NT2/D1 (cell line): Measurements from ENCODE around the gene RPH3AL.
"Not testable (repeated sequence)": the region's sequence is repeated elsewhere in the genome, so short reads cannot be mapped to it uniquely, and the experiment has no call there.

ENCODE experiments used
- DNase-seq: peaks from one replicate; pipeline ENCODE4 v3.0.0-alpha.2; 2011; ENCODE audit warnings: low read depth, low spot score
- H3K27me3 ChIP-seq: 2 replicates; pipeline ENCODE4 v1.6.0; 2011; ENCODE audit warnings: mild to moderate bottlenecking; ENCODE audit not compliant: insufficient read length, insufficient read depth
- H3K36me3 ChIP-seq: 2 replicates; pipeline ENCODE4 v1.6.1; 2011; ENCODE audit warnings: mild to moderate bottlenecking, low read length, mixed read lengths; ENCODE audit not compliant: insufficient read depth, insufficient read length
- H3K4me1 ChIP-seq: 2 replicates; pipeline ENCODE4 v1.5.1; 2011; ENCODE audit not compliant: insufficient read depth, insufficient read length
- H3K4me3 ChIP-seq: 2 replicates; pipeline ENCODE4 v1.5.1; 2011; ENCODE audit warnings: low read depth; ENCODE audit not compliant: insufficient read length
- H3K9ac ChIP-seq: 2 replicates; pipeline ENCODE4 v1.6.0; 2011; ENCODE audit warnings: low read depth; ENCODE audit not compliant: insufficient read length
- H3K9me3 ChIP-seq: 2 replicates; pipeline ENCODE4 v1.5.1; 2011; ENCODE audit warnings: mild to moderate bottlenecking, low read length; ENCODE audit not compliant: insufficient read depth
- SUZ12 ChIP-seq: IDR thresholded peaks from 2 replicates; pipeline ENCODE4 v1.6.1; 2011; ENCODE audit not compliant: insufficient read length, insufficient read depth; ENCODE audit errors: extremely low read depth
- YY1 ChIP-seq: IDR thresholded peaks from 2 replicates; pipeline ENCODE4 v1.6.1; 2011; ENCODE audit not compliant: insufficient read length, insufficient read depth
- ZNF274 ChIP-seq: IDR thresholded peaks from 2 replicates; pipeline ENCODE4 v1.6.1; 2011; ENCODE audit warnings: mild to moderate bottlenecking, low read depth, low read length

RPH3AL gene

GRCh38 chr17:376936-377863 lies 24.6 kb upstream of the RPH3AL start:
- Histone ChIP-seq H3K9ac (no peak overlapping the region), H3K9me3 (no peaks in the 10 kb centered on the region), H3K36me3 (no peaks in the 10 kb centered on the region), H3K27me3 (no peaks in the 10 kb centered on the region), H3K4me1 (peaks cover under 1% of the 10 kb centered on the region), H3K4me3 (no peak overlapping the region)
- TF ChIP-seq YY1 (no peak), ZNF274 (no peak), SUZ12 (no peak)
- DNase-seq, result no peak

- Histone ChIP-seq H3K36me3 (no peaks in the 10 kb centered on the region), H3K9me3 (no peaks in the 10 kb centered on the region), H3K9ac (no peak overlapping the region), H3K4me3 (no peak overlapping the region), H3K4me1 (no peaks in the 10 kb centered on the region), H3K27me3 (no peaks in the 10 kb centered on the region)
- DNase-seq, result no peak
- TF ChIP-seq SUZ12 (no peak), YY1 (no peak), ZNF274 (no peak)
Observed at GRCh38 chr17:373613-374230, 21.1 kb upstream of the RPH3AL start.

- Histone ChIP-seq H3K4me1 (no peaks in the 10 kb centered on the region), H3K9me3 (no peaks in the 10 kb centered on the region), H3K4me3 (no peak overlapping the region), H3K36me3 (no peaks in the 10 kb centered on the region), H3K9ac (no peak overlapping the region), H3K27me3 (no peaks in the 10 kb centered on the region)
- no peak for DNase-seq
- no peak for TF ChIP-seq YY1
- TF ChIP-seq SUZ12, result no peak
- TF ChIP-seq ZNF274, result no peak
Observed at GRCh38 chr17:372157-373152, 19.8 kb upstream of the RPH3AL start.

GRCh38 chr17:371583-371982 lies 19.0 kb upstream of the RPH3AL start:
- no peak for DNase-seq
- Histone ChIP-seq H3K27me3 (no peaks in the 10 kb centered on the region), H3K9ac (no peak overlapping the region), H3K36me3 (no peaks in the 10 kb centered on the region), H3K9me3 (no peaks in the 10 kb centered on the region), H3K4me1 (no peaks in the 10 kb centered on the region), H3K4me3 (no peak overlapping the region)
- TF ChIP-seq ZNF274 (no peak), YY1 (no peak), SUZ12 (no peak)

- H3K4me3 ChIP-seq, H3K36me3 ChIP-seq, H3K27me3 ChIP-seq, DNase-seq, H3K9ac ChIP-seq, H3K9me3 ChIP-seq, H3K4me1 ChIP-seq: not testable (repeated sequence)
Observed at GRCh38 chr17:367656-368055, 15.0 kb upstream of the RPH3AL start.

- H3K4me1 ChIP-seq, H3K9me3 ChIP-seq, H3K27me3 ChIP-seq, H3K36me3 ChIP-seq, DNase-seq, H3K4me3 ChIP-seq, H3K9ac ChIP-seq: not testable (repeated sequence)
Observed at GRCh38 chr17:366657-367615, 14.3 kb upstream of the RPH3AL start.
